ENCODE data around the gene RAB1B.

The RAB1B gene

GRCh38 chr11:66321606-66322005 lies 53.2 kb downstream of the RAB1B start:
- DNase-seq (ENCODE audit: low read depth in 2 of 2) = no peak

DNA sequence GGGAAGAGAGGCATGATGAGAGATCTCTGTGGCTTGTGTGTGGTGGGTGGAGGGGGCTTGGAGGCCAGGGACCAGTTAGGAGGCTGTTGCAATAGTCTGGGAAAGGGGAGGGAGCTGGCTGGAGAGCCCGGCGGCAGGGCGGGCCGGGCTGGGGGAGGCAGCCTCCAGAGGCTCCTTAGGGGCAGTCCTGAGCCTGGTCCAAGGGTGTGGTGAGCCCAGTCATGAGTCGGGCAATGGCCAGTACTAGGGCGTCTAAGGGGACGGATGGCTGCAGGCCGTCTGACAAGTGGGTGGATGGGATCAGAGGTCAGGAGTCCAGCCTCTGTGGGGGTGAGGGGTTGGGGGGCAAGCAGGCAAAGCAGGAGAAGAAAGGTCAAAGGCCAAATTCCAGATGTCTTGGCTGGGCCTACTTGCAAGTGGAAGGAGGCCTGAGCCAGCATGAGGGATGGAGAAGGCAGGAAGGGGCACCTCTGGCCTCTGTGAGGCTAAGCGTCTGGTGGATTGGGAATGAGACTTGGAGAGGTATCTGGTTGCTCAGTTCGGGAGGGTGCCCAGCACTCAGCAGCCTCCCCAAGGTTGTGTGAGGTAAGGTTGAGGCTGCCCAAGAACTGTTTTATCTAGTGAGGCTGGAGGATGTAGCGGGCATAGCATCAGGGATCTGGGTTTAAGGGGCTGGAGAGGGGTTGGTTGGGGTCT lies 54.4 kb downstream of the RAB1B start:
- no peak for DNase-seq (ENCODE audit: low read depth in 2 of 2)

DNA sequence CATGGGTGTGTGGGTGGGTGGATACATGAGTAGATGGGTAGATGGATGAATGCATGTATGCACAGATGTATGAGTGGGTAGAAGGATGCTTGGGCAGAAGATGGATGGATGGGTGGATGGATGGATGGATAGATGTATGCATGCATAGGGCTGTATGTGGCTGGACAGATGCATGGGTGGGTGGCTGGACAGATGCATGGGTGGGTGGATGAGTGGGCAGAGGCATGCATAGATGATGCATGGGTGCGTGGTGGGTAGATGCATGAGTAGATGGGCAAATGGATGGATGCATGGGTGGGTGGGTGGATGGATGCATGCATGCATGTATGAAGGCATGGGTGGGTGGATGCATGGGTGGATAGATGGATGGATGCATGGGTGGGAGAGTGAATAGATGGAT lies 55.2 kb downstream of the RAB1B start:
- DNase-seq (ENCODE audit: low read depth in 2 of 2) = no peak

- DNase-seq (ENCODE audit: low read depth in 2 of 2) = no peak
Observed at GRCh38 chr11:66324664-66325063, 56.2 kb downstream of the RAB1B start.

- DNase-seq (ENCODE audit: low read depth in 2 of 2) = no peak
Observed at GRCh38 chr11:66325263-66325671, 56.8 kb downstream of the RAB1B start.

GRCh38 chr11:66326261-66327111 lies 58.0 kb downstream of the RAB1B start:
- DNase-seq (ENCODE audit: low read depth in 2 of 2) = no peak

Data from stimulated activated CD4-positive, alpha-beta T cell treated with anti-CD3 and anti-CD28 coated beads, Interleukin-1b, Interleukin-23, amount 100 ng/mL, for 4 hours (primary cell).